ENCODE data around the gene EXO1. TPM values are rescaled to one million over a fixed set of nuclear protein-coding genes. Genes with fewer than 3 reads are reported as not detected.

The EXO1 gene
- polyA plus RNA-seq, 4 donors, result 12.5 to 15.3 (median 14.1) TPM

Other genes with a start within 250 kb of the EXO1 start
- gene CHML, start 207.8 kb upstream of the EXO1 start, polyA plus RNA-seq (ENCODE audit: insufficient read length in 4 of 4), result 10 to 100 TPM; 22.8 to 26.0 (median 24.5) TPM
- gene OPN3, start 207.8 kb upstream of the EXO1 start, polyA plus RNA-seq (ENCODE audit: insufficient read length in 4 of 4), result 10 to 100 TPM; 38.3 to 53.2 (median 41.9) TPM
- 1 to 10 TPM in 1 of 4 donors, under 1 TPM in 3; 0.20 to 1.5 (median 0.31) TPM for gene WDR64, start 195.9 kb upstream of the EXO1 start, polyA plus RNA-seq (ENCODE audit: insufficient read length in 4 of 4)
- not detected for gene BECN2, start 109.6 kb downstream of the EXO1 start, polyA plus RNA-seq (ENCODE audit: insufficient read length in 4 of 4)
- 1 to 10 TPM in 3 of 4 donors, under 1 TPM in 1; 0.96 to 1.4 (median 1.1) TPM for gene MAP1LC3C, start 150.9 kb downstream of the EXO1 start, polyA plus RNA-seq (ENCODE audit: insufficient read length in 4 of 4)